SK-N-SH treated with all-trans-retinoic acid at 6 μM for 48 hours (cell line): ENCODE data around the gene TUT4.

ENCODE experiments used
- CREB5 ChIP-seq: fragments of 250-450 bp; sonication (Bioruptor Pico); IDR thresholded peaks from 2 replicates; pipeline ENCODE4 v1.5.1; 2020; ENCODE audit warnings: low read depth, mild to moderate bottlenecking, moderate library complexity
- PATZ1 ChIP-seq: fragments of 250-450 bp; sonication (Bioruptor Pico); IDR thresholded peaks from 2 replicates; pipeline ENCODE4 v1.8.0; 2020; ENCODE audit warnings: mild to moderate bottlenecking, moderate library complexity, borderline replicate concordance
- POU6F1 ChIP-seq: fragments of 250-450 bp; sonication (Bioruptor Pico); IDR thresholded peaks from 2 replicates; pipeline ENCODE4 v1.8.0; 2021; ENCODE audit warnings: low read depth, mild to moderate bottlenecking, moderate library complexity, borderline replicate concordance
- ZFP3 ChIP-seq: fragments of 250-450 bp; sonication (Bioruptor Pico); IDR thresholded peaks from 2 replicates; pipeline ENCODE4 v1.5.0; 2020; ENCODE audit warnings: mild to moderate bottlenecking, moderate library complexity

- TF ChIP-seq ZFP3 (CRISPR knock-in tag): no peak
- no peak for TF ChIP-seq POU6F1 (CRISPR knock-in tag)
- no peak for TF ChIP-seq CREB5 (CRISPR knock-in tag)
- peak; percentile 73; the same call in 1 of the 2 replicates for TF ChIP-seq PATZ1
Observed at GRCh38 chr1:52552505-52553361, at the start of gene TUT4.
